ENCODE results near the gene CDC16. TPM values are rescaled to one million over a fixed set of nuclear protein-coding genes. Genes with fewer than 3 reads are reported as not detected.

Gene CDC16
- total and polyA plus RNA-seq, 2 experiments from 2014 or later, result 57.8 to 58.5 TPM

DNA sequence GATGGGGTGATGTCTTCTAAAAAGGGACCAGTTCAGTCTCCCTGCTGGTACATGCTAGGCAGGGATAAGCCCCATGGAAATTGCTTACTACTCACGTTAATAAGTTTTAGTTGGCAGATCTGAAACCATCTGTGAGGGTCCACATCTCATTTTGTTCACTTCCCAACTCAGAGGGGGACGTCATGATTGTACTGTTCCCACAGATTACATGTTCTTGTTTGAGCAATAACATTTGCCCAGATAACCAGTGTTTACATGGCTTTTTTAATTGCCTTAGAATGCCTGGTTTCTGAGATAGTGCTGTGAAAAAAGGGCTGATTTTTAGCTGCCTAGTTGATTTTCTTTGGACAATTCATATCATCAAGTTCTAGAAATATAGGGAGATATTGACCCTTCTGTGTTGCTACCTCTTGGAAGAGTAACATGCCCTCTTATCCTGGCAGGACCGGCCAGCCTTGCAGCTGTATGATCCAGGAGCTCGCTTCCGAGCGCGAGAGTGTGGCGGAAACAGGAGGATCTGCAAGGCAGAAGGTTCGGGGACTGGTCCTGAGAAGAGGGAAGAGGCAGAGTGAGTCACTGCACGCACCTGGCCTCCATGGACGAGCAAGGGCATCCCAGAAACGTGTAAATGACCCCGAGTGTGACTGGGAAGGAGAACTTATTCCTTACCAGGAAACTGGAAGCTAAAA, 69.8 kb downstream of the CDC16 start:
- no peaks in the 10 kb centered on the region for H4K20me1 ChIP-seq (ENCODE audit: insufficient read depth, poor library complexity, severe bottlenecking)
- no peaks in the 10 kb centered on the region for H3K36me3 ChIP-seq (replicated peaks; ENCODE audit: insufficient read depth, low read depth)
- H3K27me3 ChIP-seq, result no peaks in the 10 kb centered on the region
- TF ChIP-seq, protein P1, sequence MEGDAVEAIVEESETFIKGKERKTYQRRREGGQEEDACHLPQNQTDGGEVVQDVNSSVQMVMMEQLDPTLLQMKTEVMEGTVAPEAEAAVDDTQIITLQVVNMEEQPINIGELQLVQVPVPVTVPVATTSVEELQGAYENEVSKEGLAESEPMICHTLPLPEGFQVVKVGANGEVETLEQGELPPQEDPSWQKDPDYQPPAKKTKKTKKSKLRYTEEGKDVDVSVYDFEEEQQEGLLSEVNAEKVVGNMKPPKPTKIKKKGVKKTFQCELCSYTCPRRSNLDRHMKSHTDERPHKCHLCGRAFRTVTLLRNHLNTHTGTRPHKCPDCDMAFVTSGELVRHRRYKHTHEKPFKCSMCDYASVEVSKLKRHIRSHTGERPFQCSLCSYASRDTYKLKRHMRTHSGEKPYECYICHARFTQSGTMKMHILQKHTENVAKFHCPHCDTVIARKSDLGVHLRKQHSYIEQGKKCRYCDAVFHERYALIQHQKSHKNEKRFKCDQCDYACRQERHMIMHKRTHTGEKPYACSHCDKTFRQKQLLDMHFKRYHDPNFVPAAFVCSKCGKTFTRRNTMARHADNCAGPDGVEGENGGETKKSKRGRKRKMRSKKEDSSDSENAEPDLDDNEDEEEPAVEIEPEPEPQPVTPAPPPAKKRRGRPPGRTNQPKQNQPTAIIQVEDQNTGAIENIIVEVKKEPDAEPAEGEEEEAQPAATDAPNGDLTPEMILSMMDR (IDR thresholded peaks at IDR 0.05; ENCODE audit: poor library complexity), result no peak
- TF ChIP-seq EZH2phosphoT487 (IDR thresholded peaks at IDR 0.05; ENCODE audit: low read depth, severe bottlenecking, unreplicated experiment) (no peak), EZH2 (IDR thresholded peaks at IDR 0.05; ENCODE audit: borderline replicate concordance) (no peak)
- H3K4me3 ChIP-seq, result no peak overlapping the region
- peak overlapping the region; percentile 87 for H3K27ac ChIP-seq
- H3K9me3 ChIP-seq (ENCODE audit: low read depth), result no peaks in the 10 kb centered on the region
- peaks cover 14% of the 10 kb centered on the region for H3K4me1 ChIP-seq (ENCODE audit: insufficient read depth)
- WGBS (ENCODE audit: low lambda C conversion rate, missing lambda C conversion rate), result 75% methylated on average over 13 of the region's 13 CpGs
- no peak for DNase-seq (ENCODE audit: low spot score)
- H3K79me2 ChIP-seq, result no peaks in the 10 kb centered on the region
- H3K4me2 ChIP-seq, result no peak overlapping the region
- no peaks in the 10 kb centered on the region for H3K9me2 ChIP-seq (replicated peaks; ENCODE audit: insufficient read depth)
- no peak overlapping the region for H2AFZ ChIP-seq

DNA sequence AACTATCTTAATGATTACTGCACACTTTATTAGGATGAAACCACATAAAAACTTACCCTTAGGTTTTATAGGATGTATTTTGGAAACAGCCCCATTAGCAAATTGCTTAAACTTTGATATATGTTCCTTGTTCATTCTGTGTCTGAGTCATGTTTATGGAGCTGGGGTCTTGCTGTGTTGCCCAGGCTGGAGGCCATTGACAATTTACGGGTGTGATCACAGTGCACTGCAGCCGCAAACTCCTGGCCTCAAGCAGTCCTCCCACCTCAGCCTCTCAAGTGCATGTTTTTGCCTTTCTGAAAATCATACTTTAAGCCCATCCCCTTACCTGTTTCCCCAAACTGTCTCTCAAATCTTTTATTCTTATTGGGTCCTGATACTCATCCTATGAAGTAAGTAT, 74.4 kb downstream of the CDC16 start:
- no peak overlapping the region for H3K4me2 ChIP-seq
- no peak overlapping the region for H2AFZ ChIP-seq
- H3K4me3 ChIP-seq, result no peak overlapping the region
- no peaks in the 10 kb centered on the region for H3K9me3 ChIP-seq (ENCODE audit: low read depth)
- TF ChIP-seq, protein P1 (IDR thresholded peaks at IDR 0.05; ENCODE audit: poor library complexity), result no peak
- TF ChIP-seq EZH2phosphoT487 (IDR thresholded peaks at IDR 0.05; ENCODE audit: low read depth, severe bottlenecking, unreplicated experiment) (no peak), EZH2 (IDR thresholded peaks at IDR 0.05; ENCODE audit: borderline replicate concordance) (no peak)
- H3K9me2 ChIP-seq (replicated peaks; ENCODE audit: insufficient read depth), result no peaks in the 10 kb centered on the region
- peaks cover 7% of the 10 kb centered on the region for H3K4me1 ChIP-seq (ENCODE audit: insufficient read depth)
- H4K20me1 ChIP-seq (ENCODE audit: insufficient read depth, poor library complexity, severe bottlenecking), result no peaks in the 10 kb centered on the region
- H3K79me2 ChIP-seq, result no peaks in the 10 kb centered on the region
- WGBS (ENCODE audit: low lambda C conversion rate, missing lambda C conversion rate), result 92% methylated on average over 2 of the region's 2 CpGs
- no peaks in the 10 kb centered on the region for H3K36me3 ChIP-seq (replicated peaks; ENCODE audit: insufficient read depth, low read depth)
- no peak overlapping the region for H3K27ac ChIP-seq
- DNase-seq (ENCODE audit: low spot score), result no peak
- H3K27me3 ChIP-seq, result no peaks in the 10 kb centered on the region

DNA sequence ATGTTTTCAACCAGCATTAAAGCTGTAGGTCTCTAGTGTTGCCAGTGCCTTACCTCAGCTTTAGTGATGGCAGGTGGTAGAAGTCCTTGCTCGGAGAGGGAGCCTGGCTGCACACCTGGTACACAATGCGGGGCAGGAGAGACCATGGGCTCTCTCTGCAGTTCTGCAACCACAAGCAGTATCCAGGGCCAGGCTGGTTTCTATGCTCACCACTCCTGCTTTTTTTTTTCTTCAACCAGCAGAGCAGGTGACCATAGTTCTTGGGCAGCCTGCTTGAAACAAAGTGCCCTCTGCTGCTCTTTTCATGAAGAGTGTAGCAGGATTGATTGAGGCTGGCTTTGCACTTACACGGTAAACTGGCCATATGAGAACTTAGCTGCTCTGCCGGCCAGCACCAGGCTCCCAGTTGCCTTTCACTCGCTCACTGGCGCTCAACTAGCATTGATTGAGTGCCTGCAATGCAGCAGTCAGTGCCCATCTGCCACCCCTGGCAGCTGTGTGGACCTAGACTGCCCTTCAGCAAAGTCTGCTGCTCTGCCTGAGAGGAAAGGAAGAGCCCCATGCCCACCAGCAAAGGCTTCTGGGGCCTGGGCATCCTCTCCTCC, 75.2 kb downstream of the CDC16 start:
- Histone ChIP-seq H4K20me1 (ENCODE audit: insufficient read depth, poor library complexity, severe bottlenecking) (peaks cover 1% of the 10 kb centered on the region), H2AFZ (no peak overlapping the region), H3K4me3 (no peak overlapping the region), H3K79me2 (peaks cover 2% of the 10 kb centered on the region), H3K4me1 (ENCODE audit: insufficient read depth) (peaks cover 3% of the 10 kb centered on the region), H3K27ac (no peak overlapping the region), H3K9me2 (replicated peaks; ENCODE audit: insufficient read depth) (no peaks in the 10 kb centered on the region), H3K4me2 (no peak overlapping the region), H3K27me3 (no peaks in the 10 kb centered on the region), H3K9me3 (ENCODE audit: low read depth) (no peaks in the 10 kb centered on the region), H3K36me3 (replicated peaks; ENCODE audit: insufficient read depth, low read depth) (no peaks in the 10 kb centered on the region)
- no peak for TF ChIP-seq EZH2 (IDR thresholded peaks at IDR 0.05; ENCODE audit: borderline replicate concordance)
- no peak for DNase-seq (ENCODE audit: low spot score)
- WGBS (ENCODE audit: low lambda C conversion rate, missing lambda C conversion rate), result 92% methylated on average over 6 of the region's 6 CpGs

DNA sequence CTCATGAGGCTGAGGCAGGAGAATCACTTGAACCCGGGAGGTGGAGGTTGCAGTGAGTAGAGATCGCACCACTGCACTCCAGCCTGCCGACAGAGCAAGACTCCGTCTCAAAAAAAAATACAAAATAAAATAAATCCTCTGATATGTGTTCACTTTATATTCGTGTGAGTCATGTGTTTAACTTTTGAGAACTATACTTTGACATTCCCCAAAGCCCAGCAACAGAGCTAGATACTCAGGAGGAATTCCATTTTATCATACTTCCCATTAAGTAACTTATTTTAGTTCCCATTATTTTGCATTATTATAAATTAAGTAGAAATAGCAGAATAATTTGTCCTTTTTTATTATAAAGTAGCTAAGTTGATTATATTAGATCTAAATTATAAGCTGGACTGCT, 76.3 kb downstream of the CDC16 start:
- no peak for DNase-seq (ENCODE audit: low spot score)
- Histone ChIP-seq H3K9me2 (replicated peaks; ENCODE audit: insufficient read depth) (no peaks in the 10 kb centered on the region), H3K79me2 (peaks cover 13% of the 10 kb centered on the region), H3K27ac (no peak overlapping the region), H2AFZ (no peak overlapping the region), H3K4me1 (ENCODE audit: insufficient read depth) (peaks cover 8% of the 10 kb centered on the region), H3K4me2 (no peak overlapping the region), H3K9me3 (ENCODE audit: low read depth) (no peaks in the 10 kb centered on the region), H3K4me3 (no peak overlapping the region), H3K36me3 (replicated peaks; ENCODE audit: insufficient read depth, low read depth) (no peaks in the 10 kb centered on the region), H4K20me1 (ENCODE audit: insufficient read depth, poor library complexity, severe bottlenecking) (peaks cover 10% of the 10 kb centered on the region), H3K27me3 (no peaks in the 10 kb centered on the region)
- TF ChIP-seq EZH2 (IDR thresholded peaks at IDR 0.05; ENCODE audit: borderline replicate concordance) (no peak), EZH2phosphoT487 (IDR thresholded peaks at IDR 0.05; ENCODE audit: low read depth, severe bottlenecking, unreplicated experiment) (no peak)
- TF ChIP-seq, protein P1 (IDR thresholded peaks at IDR 0.05; ENCODE audit: poor library complexity), result no peak
- WGBS (ENCODE audit: low lambda C conversion rate, missing lambda C conversion rate), result 75% methylated on average over 5 of the region's 5 CpGs

Measured in hepatocyte (in vitro differentiated cells).